Skin of body (tissue), 2 donors: ENCODE data around the gene LGR6. TPM values are rescaled to one million over a fixed set of nuclear protein-coding genes. Genes with fewer than 3 reads are reported as not detected.
"Not testable (repeated sequence)": the region's sequence is repeated elsewhere in the genome, so short reads cannot be mapped to it uniquely, and the experiment has no call there.

Experiments
- DNase-seq: peaks from one replicate; lab custom pipeline; 2025; lab: John Stamatoyannopoulos, UW
- total RNA-seq: library from RNA; depleted of rRNA; stranded (reverse); fragments of >200 nt; gene quantifications from one replicate; pipeline ENCODE4 v1.2.3, GENCODE V29; 2014

LGR6 gene
- total RNA-seq, 1 donor from 2014 or later = 11.9 TPM

DNA sequence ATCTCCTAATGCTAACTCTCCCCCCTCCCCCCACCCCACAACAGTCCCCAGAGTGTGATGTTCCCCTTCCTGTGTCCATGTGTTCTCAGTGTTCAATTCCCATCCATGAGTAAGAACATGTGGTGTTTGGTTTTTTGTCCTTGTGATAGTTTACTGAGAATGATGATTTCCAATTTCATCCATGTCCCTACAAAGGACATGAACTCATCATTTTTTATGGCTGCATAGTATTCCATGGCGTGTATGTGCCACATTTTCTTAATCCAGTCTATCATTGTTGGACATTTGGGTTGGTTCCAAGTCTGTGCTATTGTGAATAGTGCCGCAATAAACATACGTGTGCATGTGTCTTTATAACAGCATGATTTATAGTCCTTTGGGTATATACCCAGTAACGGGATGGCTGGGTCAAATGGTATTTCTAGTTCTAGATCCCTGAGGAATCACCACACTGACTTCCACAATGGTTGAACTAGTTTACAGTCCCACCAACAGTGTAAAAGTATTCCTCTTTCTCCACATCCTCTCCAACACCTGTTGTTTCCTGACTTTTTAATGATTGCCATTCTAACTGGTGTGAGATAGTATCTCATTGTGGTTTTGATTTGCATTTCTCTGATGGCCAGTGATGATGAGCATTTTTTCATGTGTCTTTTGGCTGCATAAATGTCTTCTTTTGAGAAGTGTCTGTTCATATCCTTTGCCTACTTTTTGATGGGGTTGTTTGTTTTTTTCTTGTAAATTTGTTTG lies 67.8 kb downstream of the LGR6 start:
- not testable (repeated sequence) for DNase-seq

DNA sequence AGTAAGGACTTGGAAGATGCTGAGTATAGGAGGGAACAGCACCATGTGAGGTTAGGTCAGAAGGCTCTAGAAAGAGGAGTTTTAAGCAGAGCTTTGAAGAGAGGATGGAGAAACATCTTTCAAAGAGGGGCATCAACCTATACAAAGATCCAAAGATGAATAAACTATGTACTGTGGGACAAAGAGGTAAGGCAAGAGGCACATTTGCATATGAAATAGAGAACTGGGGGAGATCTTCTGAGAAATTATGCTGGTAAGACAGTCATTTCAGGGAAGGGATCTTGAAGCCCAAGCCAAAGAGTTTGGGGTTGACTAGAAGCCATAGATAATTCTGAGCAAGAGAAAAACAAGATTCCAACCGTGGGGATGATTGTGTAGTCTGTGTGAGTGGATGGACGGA lies 70.0 kb downstream of the LGR6 start:
- DNase-seq = no peak

DNA sequence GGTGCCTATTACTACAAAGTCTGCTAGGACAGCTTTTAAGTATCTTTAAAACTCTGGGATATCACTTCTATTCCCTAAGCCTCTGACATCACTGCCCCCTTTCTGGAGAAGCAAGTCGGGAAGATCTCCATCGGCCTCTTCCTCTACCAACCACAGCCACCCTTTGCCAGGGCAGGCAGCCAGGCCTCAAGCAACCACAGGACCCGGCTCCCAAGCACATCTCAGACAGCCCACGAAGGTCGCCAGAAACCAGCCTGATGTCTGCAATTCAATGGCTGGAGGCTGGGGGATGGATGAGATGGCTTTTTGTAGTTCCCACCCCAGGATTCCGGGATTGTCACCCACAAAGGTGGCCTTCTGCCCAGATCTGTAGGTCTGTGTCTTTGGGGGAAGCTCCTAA lies 70.7 kb downstream of the LGR6 start:
- no peak for DNase-seq

DNA sequence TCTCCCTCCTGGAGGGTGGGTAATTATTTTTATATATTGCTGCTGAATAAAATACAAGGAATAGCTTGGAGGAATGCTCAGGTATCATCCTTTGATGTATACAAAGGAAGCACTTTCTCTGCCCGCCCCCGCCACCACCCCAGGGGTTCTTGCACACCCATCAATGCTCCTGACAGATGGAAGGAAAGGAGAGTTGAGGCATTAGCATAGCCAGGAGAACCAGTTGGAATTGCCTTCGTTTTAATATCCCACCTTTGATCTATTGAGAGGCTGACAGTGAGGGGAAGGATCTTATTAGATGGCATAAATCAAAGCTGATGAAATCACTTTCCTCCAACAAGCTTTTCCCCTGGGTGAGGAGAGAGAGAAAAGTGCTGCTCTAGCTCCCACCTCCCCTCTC lies 71.1 kb downstream of the LGR6 start:
- DNase-seq = no peak

DNA sequence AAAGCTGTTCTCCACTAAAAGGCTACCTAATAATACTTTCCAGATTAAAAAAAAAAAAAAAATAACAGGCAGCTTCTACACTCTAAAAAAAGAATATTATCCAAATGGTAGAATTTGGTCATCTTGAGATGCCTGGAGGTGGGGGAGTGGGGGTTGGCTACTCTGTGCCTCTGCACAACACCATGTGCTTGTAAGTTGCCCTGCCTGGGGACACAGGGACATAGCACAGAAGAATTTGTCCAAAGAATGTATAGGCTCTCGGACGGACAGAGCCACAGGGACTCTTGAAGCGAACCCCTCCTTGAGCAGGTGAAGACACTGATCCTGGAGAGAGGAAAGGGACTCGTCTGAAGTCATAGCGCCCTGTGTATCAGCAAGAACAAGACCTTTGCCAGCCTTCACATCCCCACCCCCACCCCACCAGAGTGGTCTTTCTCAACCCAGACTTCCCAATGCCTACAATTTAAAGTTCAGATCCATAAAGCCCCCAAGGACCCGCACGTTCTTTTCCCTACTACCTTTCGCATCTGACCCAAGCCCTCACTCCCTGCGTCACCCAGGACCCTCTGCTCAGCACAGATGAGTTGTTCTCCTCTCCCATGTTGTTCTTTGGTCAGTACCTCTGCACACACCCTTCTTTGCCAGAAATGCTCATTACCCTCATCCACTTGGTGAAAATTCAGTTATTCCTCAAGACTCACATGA lies 72.6 kb downstream of the LGR6 start:
- DNase-seq = no peak

DNA sequence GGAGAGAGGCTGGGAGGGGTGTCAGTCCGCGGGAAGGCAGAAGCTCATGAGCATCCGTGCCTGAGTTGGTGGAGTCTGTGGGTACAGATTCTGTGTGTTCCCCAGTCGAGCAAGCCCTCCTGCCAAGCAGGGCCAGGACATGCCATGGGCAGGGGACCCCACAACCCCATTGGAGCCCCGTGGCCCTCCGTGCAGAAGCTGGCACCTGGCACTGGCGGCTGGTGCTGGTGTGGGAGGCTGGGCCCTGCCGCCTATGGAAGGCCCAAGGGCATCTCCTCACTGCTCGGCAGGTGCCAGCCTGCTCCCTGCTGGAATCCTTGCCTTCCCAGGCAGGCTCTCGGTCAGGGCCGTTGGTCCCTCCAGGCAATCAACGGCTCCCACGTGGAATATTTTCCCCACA lies 74.4 kb downstream of the LGR6 start:
- no peak for DNase-seq

DNA sequence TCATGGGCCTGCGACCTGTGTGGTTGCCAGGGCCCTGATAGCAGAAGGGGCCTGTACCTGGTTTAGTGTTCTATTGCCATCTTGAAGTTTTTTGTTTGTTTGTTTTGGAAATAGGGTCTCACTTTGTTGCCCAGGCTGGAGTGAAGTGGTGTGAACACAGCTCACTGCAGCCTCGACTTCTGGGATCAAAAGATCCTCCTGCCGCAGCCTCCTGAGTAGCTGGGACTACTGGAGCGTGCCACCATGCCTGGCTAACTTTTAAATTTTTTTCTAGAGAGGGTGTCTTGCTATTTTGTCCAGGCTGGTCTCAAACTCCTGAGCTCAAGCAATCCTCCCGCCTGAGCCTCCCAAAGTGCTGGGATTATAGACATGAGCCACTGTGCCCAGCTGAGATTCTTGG lies 75.2 kb downstream of the LGR6 start:
- no peak for DNase-seq

DNA sequence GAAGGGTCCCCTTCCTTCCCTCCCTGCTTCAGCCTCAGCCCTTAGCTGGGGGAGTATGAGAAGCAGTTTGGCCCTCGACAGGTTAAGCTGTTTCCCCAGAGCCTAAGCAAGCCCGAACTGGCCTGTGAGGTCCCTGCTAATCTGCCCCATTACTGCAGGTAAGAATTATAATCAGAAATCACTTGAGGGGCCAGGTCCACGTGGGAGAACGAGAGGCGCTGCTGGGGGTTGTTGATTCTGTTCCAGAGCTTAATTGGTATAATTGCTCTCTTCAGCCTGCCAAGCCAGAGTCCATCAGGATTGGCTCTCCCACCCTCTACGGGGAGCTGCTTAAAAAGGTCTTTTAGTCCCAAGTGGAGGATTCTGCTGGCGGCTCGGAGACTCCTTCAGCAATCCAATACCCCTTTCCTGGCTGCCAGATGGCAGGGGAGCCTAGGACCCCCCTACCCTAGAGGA lies 77.3 kb downstream of the LGR6 start:
- no peak for DNase-seq

DNA sequence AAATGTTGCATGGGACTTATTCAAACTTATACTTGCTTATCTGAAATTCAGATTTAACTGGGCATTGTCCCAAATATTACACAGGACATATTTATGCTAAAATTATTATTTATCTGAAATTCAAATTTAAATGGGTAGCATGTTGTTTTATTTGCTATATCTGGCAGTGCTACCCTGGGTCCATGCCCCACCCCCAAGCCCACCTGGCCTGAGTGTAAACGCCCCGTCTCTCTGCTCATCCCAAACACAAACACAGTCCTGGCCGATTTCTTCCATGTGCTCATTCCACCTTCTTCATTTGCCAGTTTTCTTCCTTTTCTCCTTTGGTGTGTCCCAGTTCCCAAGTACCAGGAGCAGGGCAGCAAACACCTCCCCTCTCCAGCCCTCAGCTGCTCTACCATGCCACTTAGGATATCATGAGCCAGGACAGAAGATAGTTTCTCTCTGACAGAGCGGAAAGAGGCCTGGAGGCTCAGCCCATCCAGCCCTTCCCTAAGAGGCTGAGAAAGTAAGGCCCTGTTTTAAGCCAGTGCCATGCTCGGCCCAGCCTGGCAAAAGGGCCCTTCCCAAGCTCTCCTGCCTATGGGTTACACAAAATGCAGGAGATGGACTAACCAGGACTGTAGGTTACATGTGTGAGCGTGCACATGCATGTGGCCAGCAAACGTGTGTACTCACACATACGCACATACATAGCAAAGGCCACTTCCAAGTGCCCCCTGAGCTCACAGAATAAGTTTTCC lies 78.7 kb downstream of the LGR6 start:
- DNase-seq = no peak

DNA sequence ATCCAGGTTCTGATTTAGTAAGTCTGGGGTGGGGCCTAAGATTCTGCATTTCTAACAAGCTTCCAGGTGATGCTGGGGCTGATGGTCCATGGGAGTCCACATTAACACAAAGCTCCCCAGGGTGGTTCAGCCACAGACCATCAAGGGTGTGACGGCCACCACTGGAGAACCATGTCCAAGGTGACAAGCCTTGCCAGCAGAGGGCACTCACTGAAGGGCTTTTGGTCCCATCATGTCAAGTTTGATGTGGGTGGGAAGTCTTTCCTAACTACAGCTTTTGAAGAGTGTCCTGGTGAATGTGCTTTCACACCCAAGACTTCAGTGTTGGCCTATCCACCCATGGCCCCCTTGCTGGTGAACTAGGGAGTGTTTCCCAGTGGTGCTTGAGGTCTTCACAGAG lies 81.0 kb downstream of the LGR6 start:
- no peak for DNase-seq

DNA sequence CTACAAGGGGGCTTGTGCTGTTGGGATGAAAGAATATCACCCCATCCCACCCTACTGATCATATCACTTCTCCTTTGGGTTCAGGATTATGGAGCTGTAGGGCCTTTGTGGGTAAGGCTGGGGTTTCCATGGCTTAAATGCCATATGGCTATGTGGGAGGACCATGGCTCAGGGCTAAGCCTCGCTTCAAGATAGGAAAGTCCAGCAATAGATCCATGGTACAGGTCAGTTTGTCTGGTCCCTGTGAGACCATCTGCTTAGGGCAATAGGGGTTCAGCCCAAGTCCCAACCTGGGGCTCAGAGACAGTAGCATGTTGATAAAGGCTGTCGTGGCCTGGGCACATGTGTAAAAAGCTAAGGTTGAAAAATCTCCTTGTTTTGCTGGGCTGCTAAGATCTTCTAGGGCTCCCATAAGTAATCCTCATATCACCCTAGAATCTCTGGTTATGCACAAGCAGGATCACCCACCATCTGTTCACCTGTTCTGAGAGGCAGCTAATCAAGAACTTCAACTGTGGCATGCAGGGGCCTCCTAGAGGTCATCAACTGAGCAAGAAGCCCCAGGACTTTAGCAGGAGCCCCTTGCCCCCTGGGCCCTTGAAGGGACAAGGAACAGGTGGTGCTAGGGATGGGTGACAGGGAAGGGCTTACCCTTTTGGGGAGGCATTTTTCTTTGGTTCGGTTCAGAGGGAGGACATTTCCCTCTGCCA lies 81.6 kb downstream of the LGR6 start:
- DNase-seq = no peak

DNA sequence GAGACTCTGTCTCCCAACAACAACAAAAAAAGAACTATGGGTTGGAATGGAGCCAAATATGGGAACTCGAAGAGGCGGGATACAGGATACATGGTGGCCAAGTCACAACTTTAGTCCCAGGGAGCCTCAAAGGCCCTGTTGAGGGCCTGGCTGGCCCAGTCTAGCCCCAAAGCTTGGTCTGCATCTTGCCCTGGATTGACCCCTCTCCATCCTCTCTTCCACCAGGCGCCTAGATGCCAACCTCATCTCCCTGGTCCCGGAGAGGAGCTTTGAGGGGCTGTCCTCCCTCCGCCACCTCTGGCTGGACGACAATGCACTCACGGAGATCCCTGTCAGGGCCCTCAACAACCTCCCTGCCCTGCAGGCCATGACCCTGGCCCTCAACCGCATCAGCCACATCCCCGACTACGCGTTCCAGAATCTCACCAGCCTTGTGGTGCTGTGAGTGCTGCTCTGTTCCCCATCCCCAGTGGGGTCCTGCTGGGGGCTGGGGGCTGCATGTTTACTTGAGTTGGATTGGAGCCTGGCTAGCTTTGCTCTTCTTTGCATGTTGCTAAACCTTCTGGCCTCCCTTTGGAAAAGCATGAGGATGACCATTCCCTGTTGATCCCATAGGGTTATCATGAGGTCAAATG lies 82.6 kb downstream of the LGR6 start:
- DNase-seq = no peak

DNA sequence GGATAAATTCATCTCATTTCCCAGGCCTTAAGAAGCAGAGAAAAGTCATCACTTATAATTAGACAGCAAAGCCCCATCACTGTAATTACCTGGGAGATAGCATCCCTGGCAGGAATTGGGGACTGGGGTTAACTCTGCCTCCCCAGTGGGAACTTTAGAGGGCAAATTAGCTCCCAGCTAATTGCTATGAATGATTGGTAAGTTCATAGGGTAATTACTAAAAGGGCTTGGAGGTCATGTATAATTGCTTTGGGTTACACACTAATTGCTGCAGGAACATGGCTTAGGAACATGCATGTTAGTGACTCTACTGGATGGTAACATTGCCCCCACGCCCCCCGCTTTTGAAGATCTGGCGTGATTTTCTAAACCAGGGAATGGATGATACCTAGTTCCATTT lies 83.3 kb downstream of the LGR6 start:
- DNase-seq = no peak

DNA sequence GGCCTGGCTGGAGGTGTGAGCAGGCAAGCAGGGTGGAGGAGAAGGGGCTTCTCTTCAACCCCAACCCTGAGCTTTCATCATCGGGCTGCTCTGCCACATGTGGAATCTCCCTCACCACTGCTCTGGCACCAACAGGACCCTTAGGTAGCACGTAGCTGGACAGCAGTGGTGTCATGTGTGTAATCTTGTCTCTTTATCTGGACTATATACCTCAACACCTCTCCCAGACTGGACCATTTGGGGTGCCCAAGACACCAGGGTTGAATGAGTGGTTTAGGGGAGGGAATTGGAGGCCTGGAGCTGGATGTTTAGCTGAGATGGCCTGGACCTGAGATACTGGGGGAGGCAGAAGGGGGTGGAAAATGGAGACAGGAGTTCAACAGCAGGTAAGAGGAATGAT lies 85.2 kb downstream of the LGR6 start:
- DNase-seq = no peak

DNA sequence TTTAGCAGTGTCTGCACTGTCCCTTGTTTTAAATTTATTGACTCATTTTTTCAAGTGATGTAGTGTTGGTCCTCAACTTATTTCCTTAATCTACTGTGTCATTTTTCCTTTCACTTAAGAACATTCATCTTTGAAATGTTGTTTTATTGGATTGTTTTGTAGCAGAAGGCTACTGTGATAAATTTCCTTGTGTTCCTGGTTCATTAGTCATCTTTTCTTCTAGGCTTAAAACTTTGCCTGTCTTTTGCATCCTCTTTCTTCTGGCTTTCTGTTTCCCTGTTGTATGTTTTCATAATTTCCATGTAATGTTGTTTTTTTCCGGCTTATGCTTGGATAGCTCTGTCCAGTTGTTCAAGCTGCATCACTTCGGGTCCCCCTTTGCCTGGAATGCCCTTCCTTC lies 86.2 kb downstream of the LGR6 start:
- DNase-seq = no peak

DNA sequence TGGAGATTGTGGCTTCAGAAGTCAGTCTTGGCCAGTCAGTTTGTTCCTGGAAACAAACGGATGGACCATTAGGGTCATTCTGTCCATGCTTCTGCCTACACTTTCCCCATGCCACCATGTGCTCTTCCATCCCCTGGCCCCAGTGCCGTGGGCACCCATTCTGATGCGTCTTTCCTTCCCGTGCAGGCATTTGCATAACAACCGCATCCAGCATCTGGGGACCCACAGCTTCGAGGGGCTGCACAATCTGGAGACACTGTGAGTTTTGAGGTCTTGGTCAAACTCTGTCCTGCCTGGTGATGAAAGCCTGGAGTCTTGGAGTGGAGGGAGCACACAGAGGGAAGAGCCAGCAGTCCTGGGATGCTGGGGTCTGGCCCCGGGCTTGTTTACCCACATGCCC lies 87.0 kb downstream of the LGR6 start:
- no peak for DNase-seq

DNA sequence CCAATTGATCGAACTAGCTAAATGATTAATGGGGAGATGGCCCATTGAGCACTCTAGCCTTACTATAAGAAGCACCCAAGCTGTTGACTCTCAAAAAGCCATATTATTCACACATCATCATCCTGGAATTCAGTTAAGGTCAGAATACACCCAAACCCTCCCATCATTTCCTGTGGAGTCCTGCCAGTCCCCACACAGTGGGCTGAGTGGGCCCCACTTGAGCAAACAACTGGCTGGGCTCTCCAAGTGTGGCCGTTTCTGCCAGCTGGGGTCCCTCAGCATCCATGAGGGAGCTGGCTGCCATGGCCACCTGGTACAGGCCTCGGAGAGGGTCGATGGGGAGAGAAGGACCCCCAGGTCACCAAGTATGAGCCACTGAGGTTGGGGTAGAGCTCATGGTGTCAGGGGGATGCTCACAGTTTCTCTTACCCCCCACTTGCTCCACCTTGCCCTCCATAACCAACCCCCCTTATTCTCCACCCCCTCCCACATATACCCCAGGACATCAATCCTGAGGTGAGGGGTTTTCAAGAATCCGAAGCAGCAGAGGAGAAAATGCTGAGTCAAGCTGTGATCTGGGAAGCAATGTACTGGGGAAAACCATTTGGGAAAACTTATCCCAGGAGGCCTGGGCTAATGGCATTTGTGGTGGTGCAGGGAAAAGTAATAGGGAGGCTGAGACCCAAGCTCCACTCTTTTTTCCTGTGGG lies 87.9 kb downstream of the LGR6 start:
- no peak for DNase-seq

DNA sequence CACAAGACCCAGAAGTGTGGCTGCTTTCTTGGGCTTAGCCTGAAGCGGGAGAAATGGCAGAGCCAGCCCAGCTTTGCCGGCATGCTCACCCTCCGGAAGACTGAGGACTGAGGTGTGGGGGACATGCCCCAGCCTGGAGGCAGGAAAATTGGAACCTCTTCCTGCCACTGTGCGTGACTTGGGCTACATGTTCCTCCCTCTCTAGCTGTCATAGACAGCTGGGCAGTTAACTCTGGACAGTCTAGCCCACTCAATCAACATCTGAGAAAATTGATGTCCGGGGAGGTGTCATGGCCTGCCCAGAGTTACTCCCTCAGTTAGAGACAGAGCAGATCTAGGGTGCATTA lies 88.4 kb downstream of the LGR6 start:
- DNase-seq = no peak

DNA sequence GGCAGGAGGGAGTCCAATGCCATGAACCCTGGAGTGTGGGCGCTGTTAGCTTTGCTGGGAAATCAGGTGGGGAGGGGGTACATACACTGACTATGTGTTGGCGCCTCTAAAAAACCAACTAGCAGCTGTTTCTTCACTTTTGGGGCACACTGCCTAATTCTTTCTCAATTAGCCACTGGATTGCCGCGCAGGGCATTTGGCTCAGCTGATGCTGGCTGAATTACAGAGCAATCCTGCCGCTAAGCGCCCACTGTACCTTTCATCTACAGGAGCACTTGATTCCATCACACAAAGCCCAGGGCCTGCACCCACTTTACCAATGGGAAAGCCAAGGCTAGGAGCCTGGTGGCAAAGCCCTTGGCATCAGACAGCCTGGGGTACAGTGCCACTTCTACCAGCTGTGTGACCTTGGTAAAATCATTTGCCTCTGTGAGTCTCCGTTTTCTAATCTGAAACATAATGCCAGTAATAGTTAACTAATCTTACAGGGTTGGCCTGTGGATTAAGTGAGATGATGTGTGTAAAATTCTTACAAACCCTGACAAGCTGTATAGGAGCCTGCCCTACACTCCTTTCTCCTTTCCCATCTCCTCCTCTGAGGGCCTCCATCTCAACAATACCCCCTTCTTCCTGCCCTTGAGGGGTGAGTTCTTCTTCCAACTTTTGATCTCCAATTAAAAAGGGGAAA lies 89.1 kb downstream of the LGR6 start:
- no peak for DNase-seq

DNA sequence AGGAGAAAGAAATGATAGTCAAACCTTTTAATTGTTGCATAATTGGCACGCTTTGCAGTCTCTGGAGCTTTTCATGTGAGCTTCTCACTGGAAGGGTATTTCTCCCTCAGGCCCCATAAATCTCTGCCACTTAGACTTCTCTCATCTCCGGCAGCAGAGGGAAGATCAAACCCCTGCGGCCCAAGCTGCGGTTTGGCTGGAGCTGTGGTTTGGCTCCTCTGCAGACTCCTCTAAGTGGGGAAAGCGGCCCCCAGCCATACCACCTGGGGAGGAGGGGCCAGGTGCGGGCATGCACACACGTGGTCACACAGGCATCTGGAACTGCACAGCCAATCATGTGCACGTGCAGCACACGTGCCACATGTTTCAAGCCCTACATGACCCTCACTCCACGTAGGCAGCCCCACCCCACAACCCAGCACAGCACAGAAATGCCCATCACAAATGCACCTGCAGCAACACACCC lies 89.8 kb downstream of the LGR6 start:
- DNase-seq = peak; percentile 79
